ENCODE data around the gene SPATA20. TPM values are rescaled to one million over a fixed set of nuclear protein-coding genes. Genes with fewer than 3 reads are reported as not detected.

SPATA20 gene
- total and polyA plus RNA-seq, 2 donors from 2014 or later = 52.7 to 60.4 TPM

GRCh38 chr17:50598487-50598886, 51.5 kb downstream of the SPATA20 start:
- Histone ChIP-seq H3K4me3 (ENCODE audit: low read length in 3 of 3) (no peak overlapping the region), H3K9ac (ENCODE audit: low read length in 3 of 3) (no peak overlapping the region), H3K9me3 (ENCODE audit: control insufficient read depth in 2 of 3, insufficient read depth in 1 of 3, low read length in 3 of 3) (no peaks in the 10 kb centered on the region), H3K4me1 (ENCODE audit: control insufficient read depth in 2 of 3, insufficient read depth in 2 of 3, low read depth in 1 of 3, low read length in 3 of 3) (no peaks in the 10 kb centered on the region), H3K27ac (ENCODE audit: low read depth in 2 of 2, low read length in 2 of 2) (no peak overlapping the region), H3K36me3 (ENCODE audit: control insufficient read depth in 2 of 3, insufficient read depth in 3 of 3, low read length in 3 of 3) (no peaks in the 10 kb centered on the region), H3K27me3 (ENCODE audit: control insufficient read depth, insufficient read depth, low read length) (no peaks in the 10 kb centered on the region)
- TF ChIP-seq CTCF (IDR thresholded peaks at IDR 0.05; ENCODE audit: borderline replicate concordance, extremely low read depth, insufficient read depth) = no peak
- no peak for FAIRE-seq
- DNase-seq = no peak
- intact Hi-C loops (cut with DNase I) = no loop called here

GRCh38 chr17:50599606-50600005, 52.6 kb downstream of the SPATA20 start:
- H3K4me3 ChIP-seq (ENCODE audit: low read length in 3 of 3) = no peak overlapping the region
- no peaks in the 10 kb centered on the region for H3K27me3 ChIP-seq (ENCODE audit: control insufficient read depth, insufficient read depth, low read length)
- no peaks in the 10 kb centered on the region for H3K9me3 ChIP-seq (ENCODE audit: control insufficient read depth in 2 of 3, insufficient read depth in 1 of 3, low read length in 3 of 3)
- DNase-seq (no peak), FAIRE-seq (no peak)
- H3K27ac ChIP-seq (ENCODE audit: low read depth in 2 of 2, low read length in 2 of 2) = no peak overlapping the region
- no peak for TF ChIP-seq CTCF (IDR thresholded peaks at IDR 0.05; ENCODE audit: borderline replicate concordance, extremely low read depth, insufficient read depth)
- H3K36me3 ChIP-seq (ENCODE audit: control insufficient read depth in 2 of 3, insufficient read depth in 3 of 3, low read length in 3 of 3) = no peaks in the 10 kb centered on the region
- no peaks in the 10 kb centered on the region for H3K4me1 ChIP-seq (ENCODE audit: control insufficient read depth in 2 of 3, insufficient read depth in 2 of 3, low read depth in 1 of 3, low read length in 3 of 3)
- intact Hi-C loops (cut with DNase I) = no loop called here
- H3K9ac ChIP-seq (ENCODE audit: low read length in 3 of 3) = no peak overlapping the region

- H3K4me1 ChIP-seq (ENCODE audit: control insufficient read depth in 2 of 3, insufficient read depth in 2 of 3, low read depth in 1 of 3, low read length in 3 of 3) = no peaks in the 10 kb centered on the region
- no peaks in the 10 kb centered on the region for H3K36me3 ChIP-seq (ENCODE audit: control insufficient read depth in 2 of 3, insufficient read depth in 3 of 3, low read length in 3 of 3)
- intact Hi-C loops (cut with DNase I) = no loop called here
- no peak overlapping the region for H3K4me3 ChIP-seq (ENCODE audit: low read length in 3 of 3)
- DNase-seq (no peak), FAIRE-seq (no peak)
- no peaks in the 10 kb centered on the region for H3K9me3 ChIP-seq (ENCODE audit: control insufficient read depth in 2 of 3, insufficient read depth in 1 of 3, low read length in 3 of 3)
- no peak overlapping the region for H3K9ac ChIP-seq (ENCODE audit: low read length in 3 of 3)
- no peak overlapping the region for H3K27ac ChIP-seq (ENCODE audit: low read depth in 2 of 2, low read length in 2 of 2)
- no peaks in the 10 kb centered on the region for H3K27me3 ChIP-seq (ENCODE audit: control insufficient read depth, insufficient read depth, low read length)
- TF ChIP-seq CTCF (IDR thresholded peaks at IDR 0.05; ENCODE audit: borderline replicate concordance, extremely low read depth, insufficient read depth) = no peak
Measured at GRCh38 chr17:50601823-50602375, 54.9 kb downstream of the SPATA20 start.

- Histone ChIP-seq H3K4me3 (ENCODE audit: low read length in 3 of 3) (no peak overlapping the region), H3K27ac (ENCODE audit: low read depth in 2 of 2, low read length in 2 of 2) (no peak overlapping the region), H3K27me3 (ENCODE audit: control insufficient read depth, insufficient read depth, low read length) (no peaks in the 10 kb centered on the region), H3K9ac (ENCODE audit: low read length in 3 of 3) (no peak overlapping the region), H3K9me3 (ENCODE audit: control insufficient read depth in 2 of 3, insufficient read depth in 1 of 3, low read length in 3 of 3) (no peaks in the 10 kb centered on the region), H3K36me3 (ENCODE audit: control insufficient read depth in 2 of 3, insufficient read depth in 3 of 3, low read length in 3 of 3) (no peaks in the 10 kb centered on the region), H3K4me1 (ENCODE audit: control insufficient read depth in 2 of 3, insufficient read depth in 2 of 3, low read depth in 1 of 3, low read length in 3 of 3) (no peaks in the 10 kb centered on the region)
- DNase-seq = no peak
- intact Hi-C loops (cut with DNase I) = no loop called here
- no peak for FAIRE-seq
- no peak for TF ChIP-seq CTCF (IDR thresholded peaks at IDR 0.05; ENCODE audit: borderline replicate concordance, extremely low read depth, insufficient read depth)
Measured at GRCh38 chr17:50602836-50603235, 55.9 kb downstream of the SPATA20 start.
